HL-60 (cell line): ENCODE results near the gene SDK1.

Experiments used
- DNase-seq, 2 experiments: peaks; one replicate each; pipeline ENCODE4 v3.0.0-alpha.2; 2010 to 2020; ENCODE audit warnings: low read depth in 1 of 2, low spot score in 1 of 2
- H3K27ac ChIP-seq: fragments of 250-450 bp; sonication (Bioruptor Pico); replicated peaks from 2 replicates; pipeline ENCODE4 v1.5.1; 2020; ENCODE audit warnings: mild to moderate bottlenecking, moderate library complexity
- H3K27me3 ChIP-seq: fragments of 250-450 bp; sonication (Bioruptor Pico); 2 replicates; pipeline ENCODE4 v1.5.1; 2021; ENCODE audit warnings: mild to moderate bottlenecking, moderate library complexity; ENCODE audit not compliant: insufficient read depth, poor library complexity, severe bottlenecking
- H3K4me3 ChIP-seq: replicated peaks from 2 replicates; pipeline ENCODE4 v1.5.1; 2011; ENCODE audit warnings: mild to moderate bottlenecking, control low read depth, low read length; ENCODE audit not compliant: insufficient read depth
- GABPA ChIP-seq: IDR thresholded peaks from 2 replicates; pipeline ENCODE4 v1.6.1; 2012; ENCODE audit warnings: low read depth
- POLR2AphosphoS5 ChIP-seq: IDR thresholded peaks from 2 replicates; pipeline ENCODE4 v1.6.1; 2012; ENCODE audit warnings: low read depth
- REST ChIP-seq: IDR thresholded peaks from 2 replicates; pipeline ENCODE4 v1.6.1; 2012; ENCODE audit warnings: low read depth; ENCODE audit not compliant: insufficient replicate concordance
- SPI1 ChIP-seq: IDR thresholded peaks from 2 replicates; pipeline ENCODE4 v1.6.1; 2012; ENCODE audit warnings: low read depth, mild to moderate bottlenecking, borderline replicate concordance
- TF ChIP-seq, protein P1 (sequence below): IDR thresholded peaks from one replicate; pipeline ENCODE4 v1.5.1; 2011; ENCODE audit warnings: low read length, control low read depth, inconsistent platforms; ENCODE audit not compliant: insufficient read depth

The SDK1 gene

DNA sequence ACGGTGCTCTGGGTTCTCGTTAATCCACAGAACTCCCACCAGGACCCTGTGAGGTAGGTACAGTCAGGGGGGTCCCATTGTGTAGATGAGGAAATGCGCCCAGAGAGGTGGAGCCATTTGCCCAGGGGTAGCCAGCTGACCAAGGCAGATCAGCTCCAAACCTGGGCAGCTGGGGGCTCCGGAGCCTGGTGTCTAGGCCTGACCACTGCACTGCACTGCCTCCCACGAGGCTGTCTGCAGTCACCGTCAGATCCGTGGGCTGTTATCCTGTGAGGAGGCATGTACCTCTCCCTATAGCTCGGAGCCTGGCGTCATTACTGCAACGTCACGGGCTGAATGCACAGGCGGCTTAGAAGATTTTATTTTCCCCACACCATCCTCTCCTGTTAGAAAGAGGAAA is 969.2 kb downstream of the SDK1 start:
- H3K4me3 ChIP-seq, result no peak overlapping the region
- DNase-seq, result no peak
- no peaks in the 10 kb centered on the region for H3K27me3 ChIP-seq
- no peak overlapping the region for H3K27ac ChIP-seq
- no peak for TF ChIP-seq SPI1

DNA sequence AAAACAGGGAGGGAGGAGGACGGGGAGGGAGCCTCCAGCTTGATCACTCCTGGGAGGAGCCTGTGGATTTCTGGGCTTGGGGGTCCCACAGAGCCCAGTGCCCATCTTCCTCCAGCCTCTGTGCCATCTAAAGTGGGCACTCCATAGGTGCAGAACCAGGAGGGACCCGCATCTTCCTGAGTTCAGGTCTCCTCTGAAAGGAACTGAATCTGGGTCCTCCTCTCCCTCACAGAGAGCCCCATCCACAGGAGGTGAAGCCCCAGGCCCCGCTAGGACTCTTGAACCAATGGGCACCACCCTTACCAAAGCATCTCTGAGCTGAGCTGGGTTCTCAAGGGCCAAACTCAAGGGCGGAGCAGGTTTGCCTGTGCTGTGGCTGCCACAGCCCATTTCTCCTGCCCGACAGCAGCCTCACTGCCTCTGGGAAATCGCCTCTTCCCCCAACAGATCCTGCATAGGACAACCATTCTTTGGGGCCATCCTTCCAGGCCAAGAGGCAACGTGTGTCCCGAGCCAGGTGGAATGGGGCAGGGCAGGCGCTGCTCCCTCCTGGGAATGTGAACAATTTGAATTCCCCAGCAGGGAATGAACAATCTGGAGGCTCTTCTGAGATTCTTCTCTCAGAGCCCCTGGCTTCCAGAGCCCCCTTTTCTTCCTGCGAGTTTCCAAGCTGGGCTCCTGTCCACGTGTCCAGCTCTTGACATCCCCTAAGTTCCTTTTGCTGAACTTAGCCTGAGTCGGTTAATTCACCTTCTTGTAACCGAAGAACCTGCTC is 970.1 kb downstream of the SDK1 start:
- H3K27me3 ChIP-seq, result no peaks in the 10 kb centered on the region

GRCh38 chr7:4271716-4272015 is 970.6 kb downstream of the SDK1 start:
- DNase-seq, result no peak
- no peaks in the 10 kb centered on the region for H3K27me3 ChIP-seq
- TF ChIP-seq REST, result no peak
- no peak for TF ChIP-seq SPI1
- TF ChIP-seq, protein P1, sequence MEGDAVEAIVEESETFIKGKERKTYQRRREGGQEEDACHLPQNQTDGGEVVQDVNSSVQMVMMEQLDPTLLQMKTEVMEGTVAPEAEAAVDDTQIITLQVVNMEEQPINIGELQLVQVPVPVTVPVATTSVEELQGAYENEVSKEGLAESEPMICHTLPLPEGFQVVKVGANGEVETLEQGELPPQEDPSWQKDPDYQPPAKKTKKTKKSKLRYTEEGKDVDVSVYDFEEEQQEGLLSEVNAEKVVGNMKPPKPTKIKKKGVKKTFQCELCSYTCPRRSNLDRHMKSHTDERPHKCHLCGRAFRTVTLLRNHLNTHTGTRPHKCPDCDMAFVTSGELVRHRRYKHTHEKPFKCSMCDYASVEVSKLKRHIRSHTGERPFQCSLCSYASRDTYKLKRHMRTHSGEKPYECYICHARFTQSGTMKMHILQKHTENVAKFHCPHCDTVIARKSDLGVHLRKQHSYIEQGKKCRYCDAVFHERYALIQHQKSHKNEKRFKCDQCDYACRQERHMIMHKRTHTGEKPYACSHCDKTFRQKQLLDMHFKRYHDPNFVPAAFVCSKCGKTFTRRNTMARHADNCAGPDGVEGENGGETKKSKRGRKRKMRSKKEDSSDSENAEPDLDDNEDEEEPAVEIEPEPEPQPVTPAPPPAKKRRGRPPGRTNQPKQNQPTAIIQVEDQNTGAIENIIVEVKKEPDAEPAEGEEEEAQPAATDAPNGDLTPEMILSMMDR, result no peak
- no peak for TF ChIP-seq POLR2AphosphoS5
- no peak for TF ChIP-seq GABPA
- H3K4me3 ChIP-seq, result no peak overlapping the region
- no peak overlapping the region for H3K27ac ChIP-seq

More for the DNA sequence above, 970.1 kb downstream of the SDK1 start:
- H3K4me3 ChIP-seq, result no peak overlapping the region
- TF ChIP-seq, protein P1, result no peak
- TF ChIP-seq REST, result no peak
- no peak for TF ChIP-seq POLR2AphosphoS5
- no peak for TF ChIP-seq SPI1
- no peak for TF ChIP-seq GABPA
- no peak for DNase-seq
- no peak overlapping the region for H3K27ac ChIP-seq

- no peak for DNase-seq
- no peak overlapping the region for H3K27ac ChIP-seq
- TF ChIP-seq, protein P1, result no peak
- TF ChIP-seq GABPA (no peak), POLR2AphosphoS5 (no peak), SPI1 (no peak), REST (no peak)
- H3K4me3 ChIP-seq, result no peak overlapping the region
- no peaks in the 10 kb centered on the region for H3K27me3 ChIP-seq
Measured at GRCh38 chr7:4272141-4272540, 971.1 kb downstream of the SDK1 start.
